ENCODE measurements around the gene GPR152. TPM values are rescaled to one million over a fixed set of nuclear protein-coding genes. Genes with fewer than 3 reads are reported as not detected.
A peak's percentile ranks its signal among the peaks of the same experiment; 100 is the strongest.

Gene GPR152, protein sequence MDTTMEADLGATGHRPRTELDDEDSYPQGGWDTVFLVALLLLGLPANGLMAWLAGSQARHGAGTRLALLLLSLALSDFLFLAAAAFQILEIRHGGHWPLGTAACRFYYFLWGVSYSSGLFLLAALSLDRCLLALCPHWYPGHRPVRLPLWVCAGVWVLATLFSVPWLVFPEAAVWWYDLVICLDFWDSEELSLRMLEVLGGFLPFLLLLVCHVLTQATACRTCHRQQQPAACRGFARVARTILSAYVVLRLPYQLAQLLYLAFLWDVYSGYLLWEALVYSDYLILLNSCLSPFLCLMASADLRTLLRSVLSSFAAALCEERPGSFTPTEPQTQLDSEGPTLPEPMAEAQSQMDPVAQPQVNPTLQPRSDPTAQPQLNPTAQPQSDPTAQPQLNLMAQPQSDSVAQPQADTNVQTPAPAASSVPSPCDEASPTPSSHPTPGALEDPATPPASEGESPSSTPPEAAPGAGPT
- not detected for total RNA-seq

DNA sequence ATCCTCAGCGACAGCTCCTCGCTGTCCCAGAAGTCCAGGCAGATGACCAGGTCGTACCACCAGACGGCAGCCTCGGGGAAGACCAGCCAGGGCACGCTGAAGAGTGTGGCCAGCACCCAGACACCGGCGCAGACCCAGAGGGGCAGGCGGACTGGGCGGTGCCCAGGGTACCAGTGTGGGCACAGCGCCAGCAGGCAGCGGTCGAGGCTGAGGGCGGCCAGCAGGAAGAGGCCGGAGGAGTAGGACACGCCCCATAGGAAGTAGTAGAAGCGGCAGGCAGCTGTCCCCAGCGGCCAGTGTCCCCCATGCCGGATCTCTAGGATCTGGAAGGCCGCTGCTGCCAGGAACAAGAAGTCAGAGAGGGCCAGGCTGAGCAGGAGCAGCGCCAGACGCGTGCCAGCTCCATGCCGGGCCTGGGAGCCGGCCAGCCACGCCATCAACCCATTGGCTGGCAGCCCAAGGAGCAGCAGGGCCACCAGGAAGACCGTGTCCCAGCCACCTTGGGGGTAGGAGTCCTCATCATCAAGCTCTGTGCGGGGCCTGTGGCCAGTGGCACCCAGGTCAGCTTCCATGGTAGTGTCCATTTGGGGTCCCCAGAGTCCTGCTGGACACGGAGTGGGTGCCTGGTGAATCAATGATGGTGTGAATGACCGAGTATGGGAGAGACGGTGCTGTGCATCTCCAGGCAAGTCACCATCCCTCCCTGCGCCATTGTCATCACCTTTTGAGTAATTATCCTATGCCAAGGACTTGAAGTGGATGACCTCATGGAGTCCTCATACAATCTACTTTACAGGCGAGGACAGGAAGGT is at the start of gene GPR152:
GPR152 (minus strand) TSS at position 589 of the 812 bp plus-strand sequence; CDS start at position 584, 5 bp downstream.
- H3K9me3 ChIP-seq, result no peaks in the 10 kb centered on the region
- peak in 1 of 2 donors; percentile 29 for TF ChIP-seq POLR2AphosphoS5 (IDR thresholded peaks at IDR 0.05; ENCODE audit: insufficient read depth in 1 of 2, low read depth in 1 of 2)
- TF ChIP-seq, protein P1, sequence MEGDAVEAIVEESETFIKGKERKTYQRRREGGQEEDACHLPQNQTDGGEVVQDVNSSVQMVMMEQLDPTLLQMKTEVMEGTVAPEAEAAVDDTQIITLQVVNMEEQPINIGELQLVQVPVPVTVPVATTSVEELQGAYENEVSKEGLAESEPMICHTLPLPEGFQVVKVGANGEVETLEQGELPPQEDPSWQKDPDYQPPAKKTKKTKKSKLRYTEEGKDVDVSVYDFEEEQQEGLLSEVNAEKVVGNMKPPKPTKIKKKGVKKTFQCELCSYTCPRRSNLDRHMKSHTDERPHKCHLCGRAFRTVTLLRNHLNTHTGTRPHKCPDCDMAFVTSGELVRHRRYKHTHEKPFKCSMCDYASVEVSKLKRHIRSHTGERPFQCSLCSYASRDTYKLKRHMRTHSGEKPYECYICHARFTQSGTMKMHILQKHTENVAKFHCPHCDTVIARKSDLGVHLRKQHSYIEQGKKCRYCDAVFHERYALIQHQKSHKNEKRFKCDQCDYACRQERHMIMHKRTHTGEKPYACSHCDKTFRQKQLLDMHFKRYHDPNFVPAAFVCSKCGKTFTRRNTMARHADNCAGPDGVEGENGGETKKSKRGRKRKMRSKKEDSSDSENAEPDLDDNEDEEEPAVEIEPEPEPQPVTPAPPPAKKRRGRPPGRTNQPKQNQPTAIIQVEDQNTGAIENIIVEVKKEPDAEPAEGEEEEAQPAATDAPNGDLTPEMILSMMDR (IDR thresholded peaks at IDR 0.05), result no peak
- intact Hi-C loops (cut with DNase I), result no loop called here
- H3K27me3 ChIP-seq, result no peaks in the 10 kb centered on the region
- no peak within 1 kb of the TSS for H3K4me3 ChIP-seq
- no peak within 1 kb of the TSS for H3K27ac ChIP-seq
- H3K36me3 ChIP-seq, result no peaks in the 10 kb centered on the region
- H3K4me1 ChIP-seq, result peaks cover 6% of the 10 kb centered on the region
- no peak for DNase-seq (ENCODE audit: extremely low spot score in 2 of 2)

DNA sequence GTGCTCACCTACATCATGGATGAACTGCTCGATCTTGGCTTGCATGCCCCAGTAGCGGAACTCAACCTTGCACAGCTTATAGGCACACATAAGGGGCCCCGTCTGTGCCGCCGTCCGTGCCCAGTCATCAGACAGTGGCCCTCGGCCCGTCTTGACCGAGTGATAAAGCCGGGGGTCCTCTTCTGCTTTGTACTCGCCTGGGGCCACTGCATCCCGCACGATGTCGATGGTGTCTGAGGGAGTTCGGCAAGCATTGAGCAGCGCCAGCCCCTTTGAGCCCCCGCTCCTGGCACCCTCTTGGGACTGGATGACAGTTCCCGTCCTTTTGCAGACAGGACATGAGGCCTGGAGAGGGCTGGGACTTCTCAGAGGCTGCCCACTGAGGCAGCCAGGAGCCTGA is 49.3 kb upstream of the GPR152 start:
- no peaks in the 10 kb centered on the region for H3K9me3 ChIP-seq
- peaks cover 25% of the 10 kb centered on the region for H3K4me1 ChIP-seq
- no peak overlapping the region for H3K27ac ChIP-seq
- H3K27me3 ChIP-seq, result no peaks in the 10 kb centered on the region
- intact Hi-C loops (cut with DNase I), result loop anchor here (10.0 kb wide), 1 partner anchor 147 kb away; the partner anchor contains the start of gene POLD4
- no peak overlapping the region for H3K4me3 ChIP-seq
- no peak for DNase-seq (ENCODE audit: extremely low spot score in 2 of 2)
- TF ChIP-seq, protein P1 (IDR thresholded peaks at IDR 0.05), result no peak
- TF ChIP-seq POLR2AphosphoS5 (IDR thresholded peaks at IDR 0.05; ENCODE audit: insufficient read depth in 1 of 2, low read depth in 1 of 2) (no peak), POLR2A (IDR thresholded peaks at IDR 0.05) (no peak)
- H3K36me3 ChIP-seq, result peaks cover 0 to 13% of the 10 kb centered on the region in 2 donors

DNA sequence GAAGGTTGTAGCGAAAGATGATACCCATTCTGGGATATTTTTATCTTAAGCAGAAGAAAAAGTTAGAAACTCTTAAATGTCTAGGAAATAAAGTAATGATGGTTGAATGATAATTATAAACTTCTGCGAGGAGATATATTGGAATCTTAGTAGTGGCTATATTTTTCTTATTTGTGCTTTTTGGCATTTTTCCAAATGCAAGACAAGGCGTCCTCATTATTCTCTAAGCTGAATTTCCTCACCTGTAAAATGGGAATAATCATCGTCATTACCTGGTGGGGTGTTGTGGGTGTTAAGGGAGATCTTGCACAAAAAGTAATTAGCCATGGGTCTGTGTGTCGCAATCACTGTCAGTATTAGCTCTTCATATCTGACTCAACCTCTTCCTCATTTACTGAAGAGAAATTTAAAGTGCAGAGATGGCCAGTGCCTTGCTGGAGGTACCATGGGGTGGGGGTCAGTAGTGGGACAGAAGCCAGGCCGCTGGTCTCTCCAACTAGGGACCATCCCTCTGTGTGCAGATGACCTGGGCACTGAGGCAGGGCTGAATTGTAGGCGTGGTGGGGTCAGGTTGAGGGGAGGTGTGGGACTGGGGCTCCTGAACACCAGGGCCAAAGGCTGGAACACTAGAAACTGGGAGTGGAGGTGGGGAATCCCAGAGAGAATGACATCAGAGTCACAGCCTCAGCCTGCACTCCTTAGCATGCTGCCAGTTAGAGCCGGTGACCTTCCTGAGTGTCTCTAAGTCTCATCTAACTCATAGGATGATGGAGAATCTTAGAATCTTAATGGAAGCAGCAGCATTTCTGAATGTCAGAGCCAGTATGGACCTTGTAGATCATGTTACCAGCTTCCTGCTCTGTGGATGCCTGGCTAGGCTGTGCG is 48.5 kb upstream of the GPR152 start:
- Histone ChIP-seq H3K27me3 (no peaks in the 10 kb centered on the region), H3K4me1 (peaks cover 17% of the 10 kb centered on the region), H3K9me3 (no peaks in the 10 kb centered on the region), H3K27ac (no peak overlapping the region), H3K36me3 (peaks cover 0 to 13% of the 10 kb centered on the region in 2 donors), H3K4me3 (no peak overlapping the region)
- no peak for DNase-seq (ENCODE audit: extremely low spot score in 2 of 2)
- no peak for TF ChIP-seq POLR2AphosphoS5 (IDR thresholded peaks at IDR 0.05; ENCODE audit: insufficient read depth in 1 of 2, low read depth in 1 of 2)
- TF ChIP-seq POLR2A (IDR thresholded peaks at IDR 0.05), result no peak
- TF ChIP-seq, protein P1 (IDR thresholded peaks at IDR 0.05), result no peak
- intact Hi-C loops (cut with DNase I), result loop anchor here (10.0 kb wide), 1 partner anchor 146 kb away; the partner anchor contains the start of gene POLD4

DNA sequence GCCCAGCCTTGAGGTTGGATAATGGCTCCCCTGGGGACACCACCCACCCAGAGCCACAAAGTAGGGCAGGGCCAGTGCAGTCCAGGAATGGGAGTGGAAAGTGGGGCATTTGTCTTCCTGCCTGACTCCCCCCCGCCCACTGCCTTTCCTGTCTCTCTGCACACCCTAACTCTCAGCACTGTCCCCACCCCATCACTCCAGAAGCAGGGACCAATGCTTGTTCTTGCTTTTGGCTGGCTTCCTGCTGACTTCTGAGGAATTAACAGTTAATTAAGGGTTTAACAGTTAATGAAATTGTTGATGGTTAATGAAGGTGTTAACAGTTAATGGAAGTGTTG is 47.9 kb upstream of the GPR152 start:
- H3K36me3 ChIP-seq, result peaks cover 0 to 13% of the 10 kb centered on the region in 2 donors
- no peak for TF ChIP-seq POLR2AphosphoS5 (IDR thresholded peaks at IDR 0.05; ENCODE audit: insufficient read depth in 1 of 2, low read depth in 1 of 2)
- TF ChIP-seq, protein P1 (IDR thresholded peaks at IDR 0.05), result no peak
- TF ChIP-seq POLR2A (IDR thresholded peaks at IDR 0.05), result no peak
- no peak for DNase-seq (ENCODE audit: extremely low spot score in 2 of 2)
- H3K4me1 ChIP-seq, result peaks cover 12% of the 10 kb centered on the region
- no peaks in the 10 kb centered on the region for H3K27me3 ChIP-seq
- H3K9me3 ChIP-seq, result no peaks in the 10 kb centered on the region
- H3K27ac ChIP-seq, result no peak overlapping the region
- intact Hi-C loops (cut with DNase I), result loop anchor here (10.0 kb wide), 1 partner anchor 146 kb away; the partner anchor contains the start of gene POLD4
- H3K4me3 ChIP-seq, result no peak overlapping the region

Measured in vagina (tissue), 2 donors.